Measurements from ENCODE around the gene MPV17L2.

- TF ChIP-seq POLR2AphosphoS5 (IDR thresholded peaks at IDR 0.05) (no peak), SMC3 (conservative IDR thresholded peaks at IDR 0.05; ENCODE audit: poor library complexity) (no peak), TAF1 (IDR thresholded peaks at IDR 0.05; ENCODE audit: low read depth) (no peak), RAD21 (conservative IDR thresholded peaks at IDR 0.05) (no peak)
- TF ChIP-seq, protein P1, sequence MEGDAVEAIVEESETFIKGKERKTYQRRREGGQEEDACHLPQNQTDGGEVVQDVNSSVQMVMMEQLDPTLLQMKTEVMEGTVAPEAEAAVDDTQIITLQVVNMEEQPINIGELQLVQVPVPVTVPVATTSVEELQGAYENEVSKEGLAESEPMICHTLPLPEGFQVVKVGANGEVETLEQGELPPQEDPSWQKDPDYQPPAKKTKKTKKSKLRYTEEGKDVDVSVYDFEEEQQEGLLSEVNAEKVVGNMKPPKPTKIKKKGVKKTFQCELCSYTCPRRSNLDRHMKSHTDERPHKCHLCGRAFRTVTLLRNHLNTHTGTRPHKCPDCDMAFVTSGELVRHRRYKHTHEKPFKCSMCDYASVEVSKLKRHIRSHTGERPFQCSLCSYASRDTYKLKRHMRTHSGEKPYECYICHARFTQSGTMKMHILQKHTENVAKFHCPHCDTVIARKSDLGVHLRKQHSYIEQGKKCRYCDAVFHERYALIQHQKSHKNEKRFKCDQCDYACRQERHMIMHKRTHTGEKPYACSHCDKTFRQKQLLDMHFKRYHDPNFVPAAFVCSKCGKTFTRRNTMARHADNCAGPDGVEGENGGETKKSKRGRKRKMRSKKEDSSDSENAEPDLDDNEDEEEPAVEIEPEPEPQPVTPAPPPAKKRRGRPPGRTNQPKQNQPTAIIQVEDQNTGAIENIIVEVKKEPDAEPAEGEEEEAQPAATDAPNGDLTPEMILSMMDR (IDR thresholded peaks at IDR 0.05; ENCODE audit: poor library complexity, severe bottlenecking): no peak
These were observed 34.1 kb downstream of the MPV17L2 start for GRCh38 chr19:18226956-18227780.
